T-cell (primary cell): ENCODE results near the gene SCAPER. TPM values are rescaled to one million over a fixed set of nuclear protein-coding genes. Genes with fewer than 3 reads are reported as not detected.

Experiments used
- ATAC-seq, 4 experiments: fragments of 200-7000 bp in 3 of 4; fragments of 150-1000 bp in 1 of 4; cut with Tn5 transposase; replicated peaks in 1 of 4; 1 replicate in 3 of 4; 2 replicates in 1 of 4; pipeline ENCODE4 v1.10.0; 2021; ENCODE audit warnings: moderate library complexity in 3 of 4, mild to moderate bottlenecking in 2 of 4, moderate number of reproducible peaks in 1 of 4
- CTCF ChIA-PET, 2 donors: fragments of 300-600 bp; sonication (Branson Sonifier 250); formaldehyde crosslinking; loops; one replicate each; lab custom pipeline; 2022; ENCODE audit warnings: antibody characterized with exemption in 2 of 2; lab: Charles Lee
- POLR2A ChIA-PET, 2 donors: fragments of 300-600 bp; sonication (Branson Sonifier 250); formaldehyde crosslinking; loops; one replicate each; lab custom pipeline; 2022; ENCODE audit warnings: antibody characterized with exemption in 2 of 2; lab: Charles Lee
- DNase-seq, 35 experiments: peaks; one replicate each; pipeline versions ENCODE4 v3.0.0 to v3.0.0-alpha.2; 2013 to 2023
- H3K27ac ChIP-seq: one replicate; pipeline ENCODE4 v1.5.1; 2013; ENCODE audit warnings: low read length
- H3K27me3 ChIP-seq, 2 experiments: replicated peaks in 1 of 2; 1 replicate in 1 of 2; 2 replicates in 1 of 2; pipeline versions ENCODE4 v1.6.1 to v1.7.0; 2013; ENCODE audit warnings: low read length in 1 of 2, mixed read lengths in 1 of 2; ENCODE audit not compliant: control insufficient read depth in 2 of 2, insufficient read depth in 2 of 2; ENCODE audit errors: extremely low read depth in 1 of 2
- H3K36me3 ChIP-seq, 2 donors: 1 replicate in 1 of 2; 2 replicates in 1 of 2; pipeline versions ENCODE4 v1.6.1 to v1.7.0; 2013; ENCODE audit warnings: low read length in 1 of 2; ENCODE audit not compliant: control insufficient read depth in 2 of 2, insufficient read depth in 1 of 2; ENCODE audit errors: extremely low read depth in 1 of 2
- H3K4me1 ChIP-seq, 2 experiments: 1 replicate in 1 of 2; 2 replicates in 1 of 2; pipeline versions ENCODE4 v1.6.1 to v1.7.0; 2013; ENCODE audit warnings: low read length in 2 of 2, mixed read lengths in 1 of 2; ENCODE audit not compliant: insufficient read depth in 2 of 2, control insufficient read depth in 1 of 2; ENCODE audit errors: extremely low read depth in 1 of 2
- H3K4me3 ChIP-seq, 2 donors: 1 replicate in 1 of 2; 2 replicates in 1 of 2; pipeline versions ENCODE4 v1.5.1 to v1.7.0; 2013; ENCODE audit warnings: mild to moderate bottlenecking in 2 of 2, low read length in 1 of 2, moderate library complexity in 1 of 2; ENCODE audit not compliant: control insufficient read depth in 1 of 2; ENCODE audit errors: extremely low read depth in 1 of 2
- H3K9me3 ChIP-seq: 2 replicates; pipeline ENCODE4 v1.7.0; 2013
- H3K27ac Mint-ChIP-seq, 2 donors: one replicate each; pipeline ENCODE4 v1.8.0; 2020 to 2021; ENCODE audit warnings: mild to moderate bottlenecking in 2 of 2, mixed read lengths in 2 of 2
- H3K27me3 Mint-ChIP-seq, 2 donors: one replicate each; pipeline ENCODE4 v1.8.0; 2021 to 2022; ENCODE audit warnings: mixed read lengths in 2 of 2
- H3K36me3 Mint-ChIP-seq: one replicate; pipeline ENCODE4 v1.8.0; 2021; ENCODE audit warnings: mixed read lengths
- H3K4me1 Mint-ChIP-seq, 3 donors: one replicate each; pipeline ENCODE4 v1.8.0; 2020 to 2022; ENCODE audit warnings: mixed read lengths in 3 of 3, mild to moderate bottlenecking in 1 of 3
- H3K4me3 Mint-ChIP-seq, 3 donors: one replicate each; pipeline ENCODE4 v1.8.0; 2020 to 2022; ENCODE audit warnings: mild to moderate bottlenecking in 3 of 3, mixed read lengths in 3 of 3, moderate library complexity in 3 of 3
- H3K9me3 Mint-ChIP-seq, 3 donors: one replicate each; pipeline ENCODE4 v1.8.0; 2020 to 2022; ENCODE audit warnings: mixed read lengths in 3 of 3
- WGBS: methylation state at CpG from one replicate; pipeline ENCODE4 v1.1.5; 2013; ENCODE audit warnings: missing lambda C conversion rate; ENCODE audit not compliant: insufficient coverage; 5-methylcytosine and 5-hydroxymethylcytosine counted together
- total RNA-seq, 35 experiments: library from RNA in 6 of 35; stranded (reverse) in 6 of 35; fragments of 120-200 nt in 1 of 35; gene quantifications; one replicate each; pipeline versions ENCODE4 v1.2.1 to v1.2.4 and lab custom pipeline; 2013 to 2026

The SCAPER gene
- total RNA-seq, 5 donors from 2014 or later (not counting 1 experiment from before 2014, with no cell fraction given): 32.5 to 59.4 (median 44.1) TPM

DNA sequence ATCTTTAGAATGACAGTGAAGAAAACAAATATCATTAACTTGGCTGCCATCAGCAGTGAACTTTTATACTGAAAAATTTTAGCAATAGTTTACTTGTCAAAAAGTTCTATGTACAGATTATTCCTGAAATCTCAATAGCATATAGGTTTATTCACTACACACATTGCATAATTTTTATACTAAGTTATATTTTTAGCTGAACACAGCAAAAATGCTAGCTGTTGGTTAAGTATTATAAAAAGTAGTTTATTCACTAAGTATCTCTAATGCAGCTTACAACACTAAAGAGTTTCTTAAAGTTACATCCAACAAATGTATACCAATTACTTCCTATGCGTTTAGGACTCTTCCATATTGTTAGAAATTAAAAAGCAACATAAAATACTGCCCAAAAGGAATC lies 131.9 kb downstream of the SCAPER start:
- no peak overlapping the region for H3K4me3 ChIP-seq
- Mint-ChIP-seq H3K27ac (no peak overlapping the region), H3K4me3 (no peak overlapping the region), H3K27me3 (no peaks in the 10 kb centered on the region), H3K9me3 (peaks cover 4 to 20% (median 6%) of the 10 kb centered on the region in 3 donors), H3K36me3 (peaks cover 50% of the 10 kb centered on the region), H3K4me1 (no peaks in the 10 kb centered on the region)
- no peak overlapping the region for H3K27ac ChIP-seq
- no peak for DNase-seq
- no CpG with 5 or more reads among the region's 1 CpG for WGBS
- H3K27me3 ChIP-seq: no peaks in the 10 kb centered on the region
- ChIA-PET POLR2A (interaction anchor here in 1 of 2 donors (0.6 kb wide), 1 partner anchor 858 kb away, joined by 3 read pairs; no protein-coding TSS in a partner anchor), CTCF (no interaction called here)
- ATAC-seq: no peak
- H3K36me3 ChIP-seq: peaks cover 3 to 6% of the 10 kb centered on the region in 2 donors
- no peaks in the 10 kb centered on the region for H3K9me3 ChIP-seq
- H3K4me1 ChIP-seq: no peaks in the 10 kb centered on the region

- Mint-ChIP-seq H3K27ac (no peak overlapping the region), H3K9me3 (peaks cover 4 to 20% (median 6%) of the 10 kb centered on the region in 3 donors), H3K27me3 (no peaks in the 10 kb centered on the region), H3K4me3 (no peak overlapping the region), H3K4me1 (no peaks in the 10 kb centered on the region), H3K36me3 (peaks cover 53% of the 10 kb centered on the region)
- ChIA-PET CTCF (no interaction called here), POLR2A (no interaction called here)
- Histone ChIP-seq H3K9me3 (no peaks in the 10 kb centered on the region), H3K4me1 (no peaks in the 10 kb centered on the region), H3K36me3 (peaks cover 3 to 6% of the 10 kb centered on the region in 2 donors), H3K27ac (no peak overlapping the region), H3K4me3 (no peak overlapping the region), H3K27me3 (no peaks in the 10 kb centered on the region)
- no CpG with 5 or more reads among the region's 1 CpG for WGBS
- DNase-seq: no peak
- no peak for ATAC-seq
Measured at GRCh38 chr15:76772776-76773175, 132.4 kb downstream of the SCAPER start.

DNA sequence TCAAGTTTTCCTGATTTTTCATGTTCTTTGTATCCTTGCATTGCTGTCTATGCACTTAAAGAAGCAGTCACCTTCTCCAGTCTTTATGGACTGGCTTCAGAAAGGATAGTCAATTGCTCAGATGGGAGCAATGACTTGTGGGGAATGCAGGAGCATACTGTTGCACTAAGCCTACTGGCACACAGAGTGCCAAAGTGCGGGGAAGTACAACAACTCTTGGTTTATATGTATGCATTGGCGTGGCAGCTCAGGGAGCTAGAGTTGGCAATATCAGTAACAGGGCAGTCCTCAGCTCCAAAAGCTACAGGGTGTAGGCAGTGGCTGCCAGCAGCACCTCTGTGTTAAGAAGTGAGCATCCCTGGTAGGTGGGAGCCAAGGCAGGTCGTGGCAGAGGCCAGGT lies 141.1 kb downstream of the SCAPER start:
- Histone ChIP-seq H3K36me3 (peaks cover 9 to 30% of the 10 kb centered on the region in 2 donors), H3K27ac (no peak overlapping the region), H3K4me3 (no peak overlapping the region), H3K27me3 (no peaks in the 10 kb centered on the region), H3K9me3 (peaks cover 5% of the 10 kb centered on the region), H3K4me1 (no peaks in the 10 kb centered on the region)
- ATAC-seq: no peak
- Mint-ChIP-seq H3K9me3 (peaks cover 9 to 15% (median 10%) of the 10 kb centered on the region in 3 donors), H3K4me1 (no peaks in the 10 kb centered on the region), H3K4me3 (no peak overlapping the region), H3K27me3 (no peaks in the 10 kb centered on the region), H3K27ac (no peak overlapping the region), H3K36me3 (peaks cover 76% of the 10 kb centered on the region)
- DNase-seq: no peak
- WGBS: 100% methylated on average over 3 of the region's 3 CpGs
- POLR2A ChIA-PET: interaction anchor here in 1 of 2 donors (0.5 kb wide), 1 partner anchor 70 kb away, joined by 3 read pairs; no protein-coding TSS in a partner anchor
- CTCF ChIA-PET: no interaction called here

- no peaks in the 10 kb centered on the region for H3K4me1 Mint-ChIP-seq
- no CpG with 5 or more reads among the region's 2 CpGs for WGBS
- Histone ChIP-seq H3K4me1 (no peaks in the 10 kb centered on the region), H3K27me3 (no peaks in the 10 kb centered on the region), H3K27ac (no peak overlapping the region), H3K9me3 (peaks cover 5% of the 10 kb centered on the region), H3K4me3 (no peak overlapping the region), H3K36me3 (peaks cover 9 to 30% of the 10 kb centered on the region in 2 donors)
- ATAC-seq (no peak), DNase-seq (no peak)
- POLR2A ChIA-PET: no interaction called here
- peaks cover 9 to 15% (median 10%) of the 10 kb centered on the region in 3 donors for H3K9me3 Mint-ChIP-seq
- H3K4me3 Mint-ChIP-seq: no peak overlapping the region
- peaks cover 72% of the 10 kb centered on the region for H3K36me3 Mint-ChIP-seq
- CTCF ChIA-PET: no interaction called here
- no peak overlapping the region for H3K27ac Mint-ChIP-seq
- no peaks in the 10 kb centered on the region for H3K27me3 Mint-ChIP-seq
Measured at GRCh38 chr15:76763554-76763953, 141.6 kb downstream of the SCAPER start.

DNA sequence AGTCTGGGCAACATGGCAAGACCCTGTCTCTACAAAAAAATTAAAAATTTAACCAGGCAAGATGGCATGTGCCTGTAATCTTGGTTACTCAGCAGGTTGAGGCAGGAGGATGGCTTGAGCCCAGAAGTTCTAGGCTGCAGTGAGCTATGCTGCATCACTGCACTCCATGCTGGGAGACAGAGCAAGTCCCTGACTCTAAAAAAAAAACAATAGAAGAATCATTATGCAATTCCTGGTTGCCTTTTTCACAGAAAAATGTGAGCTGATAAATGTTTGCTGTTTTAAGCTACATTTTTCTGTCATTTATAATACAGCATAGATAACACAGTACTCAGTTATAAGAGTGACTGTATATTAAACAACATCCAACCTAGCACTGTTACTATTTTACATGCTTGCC lies 148.8 kb downstream of the SCAPER start:
- Mint-ChIP-seq H3K9me3 (no peaks in the 10 kb centered on the region), H3K27me3 (no peaks in the 10 kb centered on the region), H3K36me3 (peaks cover 44% of the 10 kb centered on the region), H3K4me3 (no peak overlapping the region), H3K27ac (no peak overlapping the region), H3K4me1 (peaks cover 0 to under 1% (median 0%) of the 10 kb centered on the region in 3 donors)
- ChIA-PET POLR2A (no interaction called here), CTCF (no interaction called here)
- H3K36me3 ChIP-seq: no peaks in the 10 kb centered on the region
- H3K27ac ChIP-seq: no peak overlapping the region
- H3K4me3 ChIP-seq: no peak overlapping the region
- DNase-seq (no peak), ATAC-seq (no peak)
- H3K27me3 ChIP-seq: no peaks in the 10 kb centered on the region
- H3K4me1 ChIP-seq: no peaks in the 10 kb centered on the region
- H3K9me3 ChIP-seq: no peaks in the 10 kb centered on the region

DNA sequence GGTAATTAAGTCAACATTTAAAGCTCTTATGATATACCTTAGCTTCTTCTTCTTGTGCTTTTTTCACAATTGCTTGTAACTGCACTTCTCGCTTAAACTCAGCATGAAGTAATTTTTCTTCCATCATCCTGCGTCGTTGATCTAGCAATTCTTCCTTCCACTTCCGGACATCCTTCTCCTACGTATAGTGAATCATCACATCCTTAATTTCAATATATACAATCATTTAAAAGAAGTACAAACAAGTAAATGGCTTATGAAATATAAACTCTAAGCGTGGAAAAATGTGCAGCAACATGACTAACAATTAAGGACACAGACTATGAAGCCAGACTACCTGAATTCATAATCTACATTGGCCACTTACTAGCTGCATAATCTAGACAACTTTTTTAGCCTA lies 151.4 kb downstream of the SCAPER start:
- POLR2A ChIA-PET: no interaction called here
- no peaks in the 10 kb centered on the region for H3K4me1 ChIP-seq
- CTCF ChIA-PET: no interaction called here
- H3K9me3 Mint-ChIP-seq: no peaks in the 10 kb centered on the region
- ATAC-seq: no peak
- WGBS: 100% methylated on average over 4 of the region's 6 CpGs
- H3K27ac ChIP-seq: no peak overlapping the region
- DNase-seq: no peak
- no peaks in the 10 kb centered on the region for H3K36me3 ChIP-seq
- H3K27ac Mint-ChIP-seq: no peak overlapping the region
- H3K9me3 ChIP-seq: no peaks in the 10 kb centered on the region
- no peaks in the 10 kb centered on the region for H3K27me3 Mint-ChIP-seq
- no peak overlapping the region for H3K4me3 ChIP-seq
- peaks cover 0 to 4% (median 3%) of the 10 kb centered on the region in 3 donors for H3K4me1 Mint-ChIP-seq
- H3K36me3 Mint-ChIP-seq: peaks cover 31% of the 10 kb centered on the region
- no peaks in the 10 kb centered on the region for H3K27me3 ChIP-seq
- H3K4me3 Mint-ChIP-seq: no peak overlapping the region

GRCh38 chr15:76753131-76753530 lies 152.0 kb downstream of the SCAPER start:
- H3K4me1 ChIP-seq: no peaks in the 10 kb centered on the region
- H3K27ac Mint-ChIP-seq: no peak overlapping the region
- no peaks in the 10 kb centered on the region for H3K36me3 ChIP-seq
- no peaks in the 10 kb centered on the region for H3K27me3 Mint-ChIP-seq
- no CpG with 5 or more reads among the region's 1 CpG for WGBS
- ATAC-seq (no peak), DNase-seq (no peak)
- H3K4me3 ChIP-seq: no peak overlapping the region
- peaks cover 0 to 4% (median 3%) of the 10 kb centered on the region in 3 donors for H3K4me1 Mint-ChIP-seq
- ChIA-PET CTCF (no interaction called here), POLR2A (no interaction called here)
- H3K27me3 ChIP-seq: no peaks in the 10 kb centered on the region
- H3K4me3 Mint-ChIP-seq: no peak overlapping the region
- no peak overlapping the region for H3K27ac ChIP-seq
- H3K36me3 Mint-ChIP-seq: peaks cover 36% of the 10 kb centered on the region
- H3K9me3 Mint-ChIP-seq: no peaks in the 10 kb centered on the region
- no peaks in the 10 kb centered on the region for H3K9me3 ChIP-seq
